Psoas muscle (tissue), 8 donors: ENCODE data around the gene PLIN4. TPM values are rescaled to one million over a fixed set of nuclear protein-coding genes. Genes with fewer than 3 reads are reported as not detected.

Source experiments
- ATAC-seq, 4 donors: fragments of 200-7000 bp; cut with Tn5 transposase; one replicate each; pipeline ENCODE4 v1.9.1; 2020; ENCODE audit warnings: moderate library complexity in 3 of 4, mild to moderate bottlenecking in 2 of 4
- DNase-seq, 2 donors: peaks; one replicate each; pipeline ENCODE4 v3.0.0-alpha.2; 2020
- H3K27ac ChIP-seq: fragments of 200-600 bp; one replicate; pipeline ENCODE4 v1.8.0; 2022
- H3K27me3 ChIP-seq, 3 donors: fragments of 200-600 bp in 1 of 3; one replicate each; pipeline versions ENCODE4 v1.6.1 to v1.8.0; 2013 to 2022; ENCODE audit warnings: low read length in 2 of 3, mild to moderate bottlenecking in 2 of 3, moderate library complexity in 1 of 3; ENCODE audit not compliant: insufficient read depth in 3 of 3
- H3K36me3 ChIP-seq, 2 donors: fragments of 200-600 bp in 1 of 2; one replicate each; pipeline versions ENCODE4 v1.6.1 to v1.8.0; 2013 to 2022; ENCODE audit warnings: low read depth in 1 of 2, mild to moderate bottlenecking in 1 of 2, moderate library complexity in 1 of 2; ENCODE audit not compliant: insufficient read depth in 1 of 2
- H3K4me1 ChIP-seq: fragments of 200-600 bp; one replicate; pipeline ENCODE4 v1.8.0; 2022
- H3K4me3 ChIP-seq: fragments of 200-600 bp; one replicate; pipeline ENCODE4 v1.8.0; 2022; ENCODE audit warnings: mild to moderate bottlenecking
- H3K9me3 ChIP-seq: fragments of 200-600 bp; one replicate; pipeline ENCODE4 v1.8.0; 2022
- CTCF ChIP-seq: fragments of 200-600 bp; IDR thresholded peaks from one replicate; pipeline ENCODE4 v1.8.0; 2022; ENCODE audit warnings: antibody characterized with exemption
- WGBS, 3 donors: extraction: QIAGEN DNeasy Blood & Tissue Kit; methylation state at CpG; one replicate each; pipeline versions ENCODE4 v1.1.6 to v1.1.7; 2013; 5-methylcytosine and 5-hydroxymethylcytosine counted together
- intact Hi-C, 2 donors: fragments of 100-400 bp; cut with DNase I; formaldehyde crosslinking; loops; one replicate each; pipeline versions ENCODE4 v1.11.0 to v1.14.2; 2022
- polyA plus RNA-seq, 3 donors: library from polyadenylated mRNA; stranded (reverse); fragments of 200-250 nt; gene quantifications; one replicate each; pipeline ENCODE4 v1.2.3, GENCODE V29; 2013
- total RNA-seq, 4 donors: library from RNA; stranded (reverse); fragmentation: NEBNext Ultra II Directional in 2 of 4; extraction: Animal tissue kit (Norgen Biotek cat#: 25700) in 2 of 4; gene quantifications; one replicate each; pipeline versions ENCODE4 v1.2.1 to v1.2.4, GENCODE V29; 2021 to 2023
- donor health status: healthy with polysubstance abuse.
- donor health status: DM: no; HTN: no; CAD: no; lungs with moderate emphysema.
- donor health status: Bipolar disorder and iron deficiency.
- donor health status: healthy.
- donor health status: DM: yes; HTN: yes; CAD: no.
- donor health status: DM: no; HTN: no; CAD: no.
- donor health status: DM: no; HTN: no; CAD: no.
- donor health status: DM: yes; HTN: yes; CAD: no.

The PLIN4 gene
- total and polyA plus RNA-seq, 7 donors, result 29.0 to 309 (median 115) TPM

- Histone ChIP-seq H3K27me3 (no peaks in the 10 kb centered on the region), H3K9me3 (no peaks in the 10 kb centered on the region), H3K4me1 (peaks cover 16% of the 10 kb centered on the region), H3K36me3 (peaks cover 0 to 63% of the 10 kb centered on the region in 2 donors), H3K27ac (peak overlapping the region; percentile 36), H3K4me3 (no peak overlapping the region)
- TF ChIP-seq CTCF, result no peak
- DNase-seq, result no peak
- intact Hi-C loops, result loop anchor here in 1 of 2 donors (1.0 to 10.0 kb wide), 2 partner anchors 113 to 257 kb away; no protein-coding TSS in a partner anchor
- ATAC-seq, result no peak
- 86 to 93% (median 90%) methylated on average over 5 of the region's 5 CpGs for WGBS, 3 donors
Measured at GRCh38 chr19:4521888-4522242, 3.6 kb upstream of the PLIN4 start.

- intact Hi-C loops, result loop anchor here in 1 of 2 donors (10.0 kb wide), 1 partner anchor 257 kb away; no protein-coding TSS in a partner anchor
- Histone ChIP-seq H3K27ac (peak overlapping the region; percentile 36), H3K4me1 (peaks cover 21% of the 10 kb centered on the region), H3K36me3 (peaks cover 0 to 60% of the 10 kb centered on the region in 2 donors), H3K4me3 (no peak overlapping the region), H3K9me3 (no peaks in the 10 kb centered on the region), H3K27me3 (no peaks in the 10 kb centered on the region)
- 79 to 91% (median 81%) methylated on average over 9 to 11 of the region's 11 CpGs for WGBS, 3 donors
- no peak for DNase-seq
- no peak for TF ChIP-seq CTCF
- no peak for ATAC-seq
Measured at GRCh38 chr19:4521170-4521887, 3.0 kb upstream of the PLIN4 start.

- H3K4me3 ChIP-seq, result no peak overlapping the region
- 53 to 58% (median 55%) methylated on average over 9 of the region's 9 CpGs for WGBS, 3 donors
- H3K36me3 ChIP-seq, result peaks cover 0 to 61% of the 10 kb centered on the region in 2 donors
- intact Hi-C loops, result loop anchor here in 1 of 2 donors (10.0 kb wide), 1 partner anchor 255 kb away; no protein-coding TSS in a partner anchor
- peaks cover 29% of the 10 kb centered on the region for H3K4me1 ChIP-seq
- H3K27ac ChIP-seq, result peak overlapping the region; percentile 94
- DNase-seq (no peak), ATAC-seq (no peak)
- H3K9me3 ChIP-seq, result no peaks in the 10 kb centered on the region
- H3K27me3 ChIP-seq, result no peaks in the 10 kb centered on the region
- no peak for TF ChIP-seq CTCF
Measured at GRCh38 chr19:4519521-4520277, 1.4 kb upstream of the PLIN4 start.

- Histone ChIP-seq H3K4me1 (peaks cover 29% of the 10 kb centered on the region), H3K9me3 (no peaks in the 10 kb centered on the region), H3K4me3 (no peak overlapping the region), H3K27ac (peak overlapping the region; percentile 94), H3K36me3 (peaks cover 0 to 55% of the 10 kb centered on the region in 2 donors), H3K27me3 (no peaks in the 10 kb centered on the region)
- TF ChIP-seq CTCF, result no peak
- ATAC-seq, result no peak
- WGBS, 3 donors, result 78 to 81% (median 80%) methylated on average over 6 of the region's 6 CpGs
- DNase-seq, result no peak
- intact Hi-C loops, result no loop called here
Measured at GRCh38 chr19:4519172-4519496, 848 bp upstream of the PLIN4 start.
